ENCODE data around the gene BIRC5.
A peak's percentile ranks its signal among the peaks of the same experiment; 100 is the strongest.
"Not testable (repeated sequence)": the region's sequence is repeated elsewhere in the genome, so short reads cannot be mapped to it uniquely, and the experiment has no call there.

The BIRC5 gene

DNA sequence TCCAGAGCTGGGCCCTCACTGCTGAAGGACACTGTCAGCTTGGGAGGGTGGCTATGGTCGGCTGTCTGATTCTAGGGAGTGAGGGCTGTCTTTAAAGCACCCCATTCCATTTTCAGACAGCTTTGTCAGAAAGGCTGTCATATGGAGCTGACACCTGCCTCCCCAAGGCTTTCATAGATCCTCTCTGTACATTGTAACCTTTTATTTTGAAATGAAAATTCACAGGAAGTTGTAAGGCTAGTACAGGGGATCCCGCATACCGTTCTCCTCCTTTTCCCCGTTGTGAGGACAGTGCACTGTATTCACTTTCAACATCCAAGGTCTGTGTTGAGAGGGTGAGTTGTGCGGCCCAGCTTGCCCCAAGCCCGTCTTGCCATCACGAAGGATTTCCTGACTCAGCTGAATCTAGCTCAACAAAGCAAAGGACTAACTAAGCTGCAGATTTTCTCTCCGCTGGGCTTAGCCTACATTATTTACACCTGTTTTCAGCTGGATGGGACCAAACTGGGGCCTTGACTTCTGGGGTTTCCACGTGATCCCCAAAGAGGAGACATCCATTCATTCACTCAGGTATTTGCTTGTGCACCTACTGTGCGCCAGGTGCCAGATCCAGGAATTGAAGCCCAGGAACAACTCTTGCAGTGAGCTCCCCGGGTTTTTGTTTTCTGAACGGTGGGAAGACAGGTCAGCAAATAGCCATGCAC lies 12.2 kb downstream of the BIRC5 start:
- DNase-seq, result peak; percentile 51

DNA sequence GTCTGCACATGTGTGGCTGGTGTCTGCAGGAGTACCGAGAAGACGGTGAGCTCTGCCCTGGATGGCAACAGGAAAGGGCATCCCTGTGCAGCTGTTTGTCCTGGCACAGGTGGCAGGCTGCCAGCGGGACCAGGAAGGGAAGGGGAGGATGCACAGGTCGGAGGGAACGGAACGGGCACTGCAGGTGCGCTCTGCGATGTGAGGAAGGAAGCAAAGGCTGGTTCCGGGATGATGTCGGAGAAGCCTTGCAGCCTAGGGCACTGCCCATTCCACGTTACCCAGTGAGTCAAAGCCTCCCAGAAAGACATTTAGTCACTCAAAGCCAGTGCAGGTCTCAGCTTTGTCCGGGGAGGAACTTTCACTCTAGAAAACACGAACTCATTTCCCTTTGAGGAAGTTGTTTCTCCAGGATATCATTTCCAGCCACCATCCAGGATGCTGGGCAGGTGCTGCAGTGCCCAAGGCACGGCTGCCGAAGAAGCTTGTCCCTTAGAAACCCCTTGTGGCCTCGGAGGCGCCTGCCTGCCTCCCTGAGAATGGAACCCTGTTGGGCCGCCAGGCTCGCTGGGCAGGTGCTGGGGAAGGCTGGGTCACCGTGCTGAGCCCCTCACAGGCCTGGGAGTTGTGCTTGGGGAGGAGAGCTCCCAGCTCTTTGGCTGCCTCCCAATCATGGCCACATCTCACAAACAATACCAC lies 12.9 kb downstream of the BIRC5 start:
- DNase-seq, result peak; percentile 93

DNA sequence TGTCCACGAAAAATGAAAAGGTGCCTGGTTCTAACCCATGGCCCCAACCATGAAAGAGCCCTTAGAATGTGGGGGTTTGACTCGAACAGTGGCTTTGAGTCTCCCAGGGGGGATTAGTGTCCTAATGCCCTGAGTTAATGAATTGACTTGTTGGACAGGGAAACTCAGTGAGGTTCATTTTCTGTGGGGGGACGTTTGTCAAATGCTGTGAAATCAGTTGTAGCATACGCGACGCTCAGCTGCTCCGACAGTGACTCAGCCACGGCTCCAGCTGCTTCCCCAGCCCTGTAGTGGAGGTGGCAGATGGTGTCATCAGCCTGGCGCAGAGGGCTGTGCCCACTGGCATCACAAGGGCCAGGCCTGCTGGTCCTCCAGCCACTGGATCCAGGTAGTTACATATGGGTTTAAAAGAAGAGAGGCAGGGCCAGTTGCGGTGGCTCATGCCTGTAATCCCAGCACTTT lies 13.4 kb downstream of the BIRC5 start:
- DNase-seq, result peak; percentile 97

DNA sequence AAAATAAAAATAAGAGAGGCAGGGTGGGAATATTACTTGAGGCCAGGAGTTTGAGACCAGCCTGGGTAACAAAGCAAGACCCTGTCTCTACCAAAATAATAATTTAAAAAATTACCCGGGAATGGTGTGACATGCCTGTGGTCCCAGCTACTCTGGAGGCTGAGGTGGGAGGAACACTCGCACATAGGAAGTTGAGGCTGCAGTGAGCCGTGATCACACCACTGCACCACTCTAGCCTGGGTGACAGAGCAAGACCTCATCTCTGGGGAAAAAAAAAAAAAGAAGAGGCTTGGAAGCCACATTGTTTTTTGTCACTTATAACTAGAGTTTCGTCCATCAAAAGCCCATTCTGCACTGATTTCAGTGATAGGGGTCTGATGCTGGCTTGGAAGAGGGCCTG lies 14.1 kb downstream of the BIRC5 start:
- no peak for DNase-seq

DNA sequence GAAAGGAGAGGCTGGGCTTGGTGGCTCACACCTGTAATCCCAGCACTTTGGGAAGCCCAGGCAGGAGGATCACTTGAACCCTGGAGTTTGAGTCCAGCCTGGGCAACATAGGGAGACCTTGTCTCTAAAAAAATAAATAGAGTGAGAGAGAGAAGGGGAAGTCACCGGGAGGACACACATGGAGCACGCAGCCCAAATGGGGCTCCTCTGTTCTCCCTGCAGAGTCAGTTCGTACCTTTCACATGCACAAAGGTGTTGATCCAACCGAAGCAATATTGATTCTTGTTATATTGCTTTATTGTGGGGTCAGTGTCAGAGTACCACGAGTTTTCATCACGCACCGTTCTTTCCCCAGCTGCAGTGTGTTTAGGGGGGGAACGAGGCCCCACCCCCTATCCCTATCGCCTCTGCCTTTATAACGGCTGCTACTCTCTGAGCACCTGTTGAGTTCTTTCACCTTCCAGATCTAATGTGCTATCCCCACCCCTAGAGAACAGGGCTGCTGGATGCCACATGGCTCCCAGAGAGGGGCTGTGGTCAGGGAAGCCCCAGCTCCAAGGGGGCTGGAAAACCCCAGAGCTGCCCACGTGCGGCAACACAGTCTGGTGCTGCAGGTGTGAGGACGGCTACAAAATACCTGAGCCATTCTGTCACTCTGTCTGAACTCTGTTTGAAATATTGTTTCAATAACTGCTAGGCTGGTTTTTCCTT lies 16.4 kb downstream of the BIRC5 start:
- DNase-seq, result no peak

DNA sequence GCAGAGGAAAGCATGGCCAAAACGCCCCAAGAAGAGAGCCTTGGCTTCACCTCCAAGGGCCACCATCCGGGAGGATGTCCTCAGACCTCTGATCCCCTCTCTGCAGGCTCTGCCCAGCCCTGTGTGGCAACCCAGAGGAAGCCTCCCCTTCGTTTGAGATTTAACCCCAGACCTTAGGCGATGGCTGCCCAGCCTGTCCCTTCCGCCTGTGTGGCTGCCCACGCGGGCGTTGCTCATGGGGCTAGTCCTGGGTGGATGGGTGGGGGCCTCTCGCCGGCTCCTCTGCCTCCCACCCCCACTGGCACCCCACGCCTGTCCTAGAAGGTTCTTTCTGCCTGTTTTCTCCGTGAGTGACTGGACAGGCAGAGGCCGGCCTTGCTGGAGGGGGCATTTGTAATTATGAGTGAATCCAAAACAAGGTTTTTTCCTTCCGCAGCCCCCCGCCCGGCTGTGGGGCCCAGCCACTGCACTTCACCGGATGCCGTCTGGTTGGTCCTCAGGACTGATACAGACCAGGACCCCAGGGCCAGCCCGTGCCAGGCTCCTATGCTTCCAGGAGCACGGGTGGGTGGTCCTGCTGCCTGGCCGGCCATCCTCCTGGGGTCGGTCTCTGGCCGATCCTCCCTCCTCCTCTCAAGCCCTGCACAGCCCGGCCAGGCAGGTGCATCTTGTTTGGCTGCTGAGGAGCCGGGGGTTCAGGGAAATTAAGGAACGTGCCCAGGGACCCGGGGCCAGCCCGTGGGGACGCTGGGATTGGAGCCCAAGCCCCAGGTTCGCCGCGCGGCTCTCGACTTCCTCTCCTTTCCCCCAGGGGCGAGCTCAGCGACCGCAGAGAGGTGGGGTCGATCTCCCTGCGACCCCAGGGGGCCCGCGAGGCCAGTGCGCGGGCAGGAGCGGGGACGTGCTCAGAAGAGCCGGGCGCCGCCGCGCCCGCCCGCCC lies 17.2 kb downstream of the BIRC5 start, which contains the start of gene TMEM235:
TSS of gene TMEM235 (plus strand) at position 636 of the 940 bp plus-strand sequence. CDS start 393 bp downstream, outside the sequence.
- no peak for DNase-seq

DNA sequence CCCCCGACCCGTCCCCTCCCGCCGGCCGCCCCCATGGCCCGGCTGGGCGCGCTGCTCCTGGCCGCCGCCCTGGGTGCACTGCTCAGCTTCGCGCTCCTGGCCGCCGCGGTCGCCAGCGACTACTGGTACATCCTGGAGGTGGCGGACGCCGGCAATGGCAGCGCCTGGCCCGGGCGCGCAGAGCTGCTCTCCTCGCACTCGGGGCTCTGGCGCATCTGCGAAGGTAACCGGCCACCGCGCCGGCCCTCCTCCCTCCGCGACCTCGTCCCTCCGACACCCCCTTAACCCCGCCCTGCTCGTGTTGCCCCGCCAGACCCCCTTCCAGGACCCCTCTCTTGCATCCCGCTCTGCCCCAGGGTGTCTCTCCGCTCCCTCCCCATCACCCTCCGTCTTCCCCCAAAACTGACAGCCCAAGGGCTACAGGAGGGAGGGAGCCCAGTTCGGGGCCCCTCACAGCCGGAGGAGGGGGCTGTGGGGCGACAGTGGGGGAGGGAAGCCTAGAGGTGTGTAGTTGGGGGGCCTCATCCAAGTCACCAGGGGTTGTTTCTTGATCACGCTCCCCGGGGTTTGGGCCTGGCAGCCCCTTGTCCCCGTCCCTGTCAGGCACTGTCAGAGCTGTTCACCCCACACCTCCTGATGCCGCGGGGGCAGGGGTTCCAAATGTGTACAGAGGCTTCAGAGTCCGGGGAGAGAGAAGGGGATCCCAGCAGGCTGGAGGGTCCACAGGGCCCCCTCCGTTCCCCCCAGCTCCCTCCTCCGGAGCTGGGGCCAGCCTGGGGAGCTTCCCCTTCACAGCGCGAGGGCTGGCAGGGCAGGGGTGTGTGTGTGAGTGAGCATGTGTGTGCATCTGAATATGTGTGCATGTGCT lies 18.2 kb downstream of the BIRC5 start:
- DNase-seq, result peak; percentile 41

DNA sequence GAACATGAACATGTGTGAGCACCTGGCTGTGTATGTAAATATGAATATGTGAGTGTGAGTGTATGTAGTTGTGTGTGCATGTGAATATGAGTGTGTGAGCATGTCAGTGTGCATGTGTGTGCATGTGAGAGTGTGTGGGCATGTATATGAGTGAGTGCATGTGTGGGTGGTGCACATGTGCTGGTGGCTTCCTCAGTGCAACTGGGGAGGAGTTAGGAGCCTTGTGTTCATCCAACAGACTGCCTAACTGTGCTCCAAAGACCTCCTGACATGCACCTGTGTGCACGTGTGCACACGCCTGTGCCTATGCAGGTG lies 18.8 kb downstream of the BIRC5 start:
- no peak for DNase-seq

DNA sequence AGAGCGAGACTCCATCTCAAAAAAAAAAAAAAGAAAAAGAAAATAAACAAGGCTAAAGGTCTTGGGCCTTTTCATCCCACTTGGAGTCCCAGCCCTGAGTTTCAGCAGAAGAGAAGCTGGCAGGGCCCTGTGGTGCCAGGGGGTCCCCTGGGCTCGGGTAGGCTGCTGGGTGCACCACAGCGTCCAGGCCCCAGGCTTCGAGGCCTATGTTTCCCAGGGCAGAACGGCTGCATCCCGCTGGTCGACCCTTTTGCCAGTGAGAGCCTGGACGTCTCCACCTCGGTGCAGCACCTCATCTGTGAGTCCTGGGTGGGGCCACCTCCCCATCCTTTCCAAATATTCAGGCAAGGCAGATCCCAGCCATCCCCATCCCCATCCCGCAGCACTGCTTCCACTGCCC lies 19.6 kb downstream of the BIRC5 start:
- DNase-seq, result no peak

DNA sequence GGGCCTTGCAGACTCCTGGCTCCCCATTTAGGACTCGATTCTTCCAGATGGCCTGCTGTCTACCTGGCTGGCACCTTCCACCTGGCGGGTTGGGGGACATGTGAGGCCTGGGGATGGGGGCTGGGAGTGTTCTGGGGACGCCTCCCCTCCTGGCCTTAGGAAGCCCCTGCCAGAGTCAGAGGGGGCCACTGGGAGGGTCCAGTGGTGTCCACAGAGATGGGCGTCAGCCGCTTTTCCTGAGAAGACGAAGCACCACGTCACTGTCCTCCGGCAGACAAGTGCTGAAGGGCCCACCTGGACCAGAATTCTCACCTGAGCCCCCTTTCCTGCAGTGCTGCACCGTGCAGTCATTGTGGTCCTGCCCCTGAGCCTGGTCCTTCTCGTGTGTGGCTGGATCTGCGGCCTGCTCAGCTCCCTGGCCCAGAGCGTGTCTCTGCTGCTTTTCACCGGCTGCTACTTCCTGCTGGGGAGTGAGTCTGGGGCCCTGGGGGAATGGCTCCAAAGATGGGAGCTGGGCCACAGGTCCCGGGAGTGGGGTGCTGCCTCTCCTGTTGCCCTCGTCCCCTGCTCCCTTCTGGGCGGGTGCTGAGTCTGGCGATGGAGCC lies 20.3 kb downstream of the BIRC5 start:
- DNase-seq, result no peak

DNA sequence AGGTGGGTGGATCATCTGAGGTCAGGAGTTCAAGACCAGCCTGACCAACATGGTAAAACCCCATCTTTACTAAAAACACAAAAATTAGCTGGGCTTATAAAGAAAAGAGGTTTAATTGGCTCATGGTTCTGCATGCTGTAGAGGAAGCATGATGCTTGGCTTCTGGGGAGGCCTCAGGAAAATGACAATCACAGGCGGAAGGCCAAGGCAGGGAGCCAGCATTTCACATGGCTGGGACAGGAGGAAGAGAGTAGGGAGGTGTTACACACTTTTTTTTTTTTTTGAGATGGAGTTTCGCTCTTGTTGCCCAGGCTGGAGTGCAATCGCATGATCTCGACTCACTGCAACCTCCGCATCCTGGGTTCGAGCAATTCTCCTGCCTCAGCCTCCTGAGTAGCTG lies 21.0 kb downstream of the BIRC5 start:
- not testable (repeated sequence) for DNase-seq

DNA sequence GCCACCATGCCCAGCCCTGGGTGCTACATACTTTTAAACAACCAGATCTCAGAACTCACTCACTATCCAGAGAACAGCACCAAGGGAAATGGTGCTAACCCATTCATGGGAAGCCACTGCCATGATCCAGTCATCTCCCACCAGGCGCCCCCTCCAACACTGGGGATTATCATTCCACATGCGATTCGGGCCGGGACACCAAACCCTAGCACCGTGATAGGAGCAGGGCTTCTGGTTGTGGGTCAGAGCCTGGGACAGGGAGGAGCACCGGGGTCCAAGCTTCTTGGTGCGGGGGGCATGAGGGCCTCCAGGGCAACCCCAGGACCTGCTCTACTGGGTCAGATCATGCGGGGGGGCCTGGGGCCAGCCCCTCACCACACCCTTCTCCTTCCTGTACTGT lies 21.8 kb downstream of the BIRC5 start:
- no peak for DNase-seq

DNA sequence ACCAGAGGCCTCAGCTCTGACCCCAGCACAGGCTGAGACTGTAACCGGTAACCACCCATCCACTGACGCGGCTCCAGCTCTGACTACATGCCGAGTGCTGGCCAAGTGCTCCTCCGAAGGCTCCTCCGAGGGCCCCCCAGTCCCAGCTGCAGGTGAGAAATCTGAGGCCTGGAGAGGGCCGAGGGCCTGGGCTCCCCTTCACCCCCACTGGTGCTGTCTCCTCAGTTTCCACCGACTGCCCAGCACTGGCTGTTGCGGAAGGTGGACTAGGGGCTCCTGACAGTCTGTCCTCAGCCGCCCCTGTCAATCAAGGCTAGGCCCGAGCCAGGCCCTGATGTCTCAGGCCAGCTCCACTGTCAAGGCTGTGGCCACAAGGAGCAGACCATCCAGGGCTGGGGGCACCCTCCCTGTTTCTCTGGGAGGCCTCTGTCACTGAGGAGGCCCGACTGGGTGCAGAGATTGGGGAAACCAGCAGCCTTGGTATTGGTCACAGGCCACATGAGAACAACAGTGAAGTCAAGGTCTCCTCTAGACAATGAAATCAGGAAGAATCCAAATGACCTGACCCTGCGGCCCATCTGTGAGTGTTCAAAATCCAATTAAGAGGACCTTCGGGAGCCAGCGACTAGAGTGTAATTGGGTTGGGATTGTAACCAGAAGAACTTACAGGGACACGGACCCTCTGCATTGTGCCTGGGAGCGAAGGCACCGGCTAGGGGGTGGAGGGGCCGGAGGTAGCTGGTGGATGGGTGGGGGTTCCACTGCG lies 22.5 kb downstream of the BIRC5 start:
- DNase-seq, result no peak

DNA sequence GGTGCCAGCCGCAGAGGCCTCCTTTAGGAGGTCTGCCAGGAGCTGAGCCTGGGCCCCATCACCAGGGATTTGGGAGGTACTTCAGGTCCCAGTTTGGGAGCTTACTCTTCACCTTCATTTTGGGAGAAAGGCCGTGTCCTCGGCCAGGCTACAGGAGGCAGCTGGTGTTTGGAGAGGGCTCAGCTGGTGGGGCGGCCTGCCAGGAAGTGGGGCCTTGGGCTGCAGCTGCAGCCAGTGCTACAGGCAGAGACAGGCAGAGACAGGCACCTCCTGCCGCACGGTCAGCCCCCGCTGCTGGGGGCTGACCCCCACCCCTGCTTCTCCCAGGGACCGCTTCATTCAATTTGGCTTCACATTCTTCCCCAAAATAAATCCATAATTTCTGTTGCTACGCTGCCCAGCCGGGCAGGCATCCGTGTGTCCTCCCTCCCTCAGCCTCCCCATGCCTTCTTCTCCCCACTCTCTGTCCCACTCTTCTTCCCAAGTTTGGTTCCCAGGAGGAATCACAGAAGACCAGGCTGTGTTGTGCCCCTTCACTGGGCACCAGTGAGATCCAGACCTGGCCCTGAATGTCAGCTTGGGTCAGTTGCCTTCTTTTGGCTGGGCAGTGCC lies 23.5 kb downstream of the BIRC5 start:
- no peak for DNase-seq

DNA sequence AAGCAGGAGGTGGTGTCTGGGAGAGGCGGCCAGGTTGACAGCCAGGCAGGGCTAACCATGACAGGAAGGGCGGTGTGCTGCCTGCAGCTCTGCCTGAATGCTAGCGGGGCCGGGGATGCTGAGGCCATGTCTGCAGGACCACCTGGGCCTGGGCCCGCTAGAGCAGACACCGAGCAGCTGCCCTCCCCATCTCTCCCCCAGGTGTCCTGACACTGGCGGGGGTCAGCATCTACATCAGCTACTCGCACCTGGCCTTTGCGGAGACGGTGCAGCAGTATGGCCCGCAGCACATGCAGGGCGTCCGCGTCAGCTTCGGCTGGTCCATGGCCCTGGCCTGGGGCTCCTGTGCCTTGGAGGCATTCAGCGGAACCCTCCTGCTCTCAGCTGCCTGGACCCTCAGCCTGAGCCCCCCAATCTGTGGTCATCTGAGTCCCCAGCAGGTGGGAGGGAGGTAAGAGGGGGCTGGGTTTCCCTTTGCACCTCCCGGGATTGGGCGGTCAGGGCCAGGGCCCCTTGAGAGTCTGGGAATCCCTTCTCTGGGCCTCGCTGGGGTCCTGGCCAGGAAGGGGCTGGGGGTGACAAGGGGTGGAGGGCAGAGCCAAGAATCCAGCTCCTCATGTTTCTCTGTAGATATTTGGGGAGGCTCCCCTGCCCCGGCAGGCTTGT lies 24.9 kb downstream of the BIRC5 start:
- no peak for DNase-seq

DNA sequence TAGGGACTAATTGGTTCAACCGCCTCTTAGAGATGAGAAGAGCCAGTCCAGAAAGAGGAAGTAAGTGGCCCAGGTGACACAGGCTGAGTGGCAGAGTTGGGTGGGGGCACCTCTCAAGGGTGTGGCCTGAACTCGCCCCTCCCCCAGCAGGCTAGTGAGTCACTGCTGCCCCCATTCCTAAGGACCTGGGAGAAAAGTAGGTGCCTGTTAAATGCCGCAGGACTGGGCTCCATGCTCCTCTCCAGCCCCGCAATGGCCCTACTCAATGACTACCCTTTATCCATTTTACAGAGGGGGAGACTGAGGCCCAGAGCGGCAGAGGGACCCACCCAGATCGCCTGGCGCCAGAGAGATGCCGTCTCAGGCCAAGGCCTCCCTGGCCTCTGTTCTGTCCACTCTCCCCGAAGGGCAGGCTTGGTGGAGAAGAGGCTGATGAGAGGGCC lies 25.5 kb downstream of the BIRC5 start:
- DNase-seq, result no peak

DNA sequence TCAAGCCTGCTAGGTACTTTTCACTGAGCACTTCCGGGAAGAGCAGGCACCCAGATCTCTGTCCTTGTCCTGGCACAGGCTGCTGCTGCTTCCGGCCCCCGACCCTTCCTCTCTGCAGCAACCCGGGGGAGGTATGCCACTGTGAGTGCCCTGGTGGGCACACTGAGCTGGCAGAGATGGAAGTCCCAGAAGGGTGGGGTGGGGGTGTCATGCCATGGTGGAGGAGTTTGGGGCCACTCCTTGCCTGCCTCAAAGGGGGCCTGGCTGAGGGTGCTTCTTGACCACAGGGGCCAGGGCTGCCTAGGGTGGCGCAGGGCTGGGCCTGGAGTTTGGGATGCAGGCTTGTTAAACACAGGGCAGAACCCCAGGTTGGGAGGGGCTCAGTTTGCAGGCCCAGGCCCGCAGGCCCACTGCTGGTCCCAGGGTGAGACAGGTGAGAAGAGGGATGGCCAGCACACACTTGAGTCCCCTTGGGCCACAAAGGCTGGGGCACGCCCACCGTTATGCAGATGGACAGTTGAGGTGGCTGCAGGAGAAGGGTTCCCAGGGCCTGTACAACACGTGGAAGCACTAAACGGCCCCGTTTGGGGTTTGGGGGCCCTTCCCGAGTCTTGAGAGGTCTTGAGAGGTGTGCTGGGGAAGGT lies 26.1 kb downstream of the BIRC5 start:
- DNase-seq, result no peak

DNA sequence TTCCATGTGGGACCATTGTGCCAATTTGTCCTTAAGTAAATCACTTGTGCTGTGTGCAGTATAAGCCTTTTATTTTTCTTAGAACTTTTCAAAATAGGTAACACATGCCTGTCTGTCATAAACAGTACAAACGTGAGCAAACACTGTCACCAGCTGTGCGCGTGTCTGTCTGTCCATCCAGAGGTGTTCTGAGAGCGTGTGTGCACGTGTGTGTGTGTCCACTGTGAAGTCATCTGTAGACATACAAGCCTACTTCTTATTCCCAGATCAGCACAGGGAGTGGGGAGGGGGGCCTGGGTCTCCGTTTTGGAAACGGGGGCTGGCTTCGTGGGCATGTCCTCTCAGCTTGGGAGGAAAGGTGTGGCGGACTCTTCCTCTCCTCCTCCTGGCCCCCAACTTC lies 26.8 kb downstream of the BIRC5 start:
- no peak for DNase-seq

Measured in DMS53 (cell line).